Ovary (tissue), 9 donors: Measurements from ENCODE around the gene FOSL1. TPM values are rescaled to one million over a fixed set of nuclear protein-coding genes. Genes with fewer than 3 reads are reported as not detected.

Experiments used
- DNase-seq, 5 donors: peaks; one replicate each; pipeline ENCODE4 v3.0.0-alpha.2; 2019 to 2020
- H3K27ac ChIP-seq, 2 donors: fragments of 200-600 bp; one replicate each; pipeline versions ENCODE4 v1.5.1 to v1.8.0; 2019 to 2022
- H3K27me3 ChIP-seq: fragments of 200-600 bp; one replicate; pipeline ENCODE4 v1.8.0; 2022
- H3K36me3 ChIP-seq: fragments of 200-600 bp; sonication (generic); one replicate; pipeline ENCODE4 v1.5.1; 2019
- H3K4me1 ChIP-seq: one replicate; pipeline ENCODE4 v1.8.1; 2013; ENCODE audit warnings: mild to moderate bottlenecking, moderate library complexity; ENCODE audit not compliant: insufficient read depth
- H3K4me3 ChIP-seq: fragments of 200-600 bp; sonication (generic); one replicate; pipeline ENCODE4 v1.5.1; 2017
- H3K9me3 ChIP-seq, 2 donors: fragments of 200-600 bp in 1 of 2; sonication (generic) in 1 of 2; one replicate each; pipeline versions ENCODE4 v1.5.1 to v1.8.1; 2013 to 2019; ENCODE audit warnings: mild to moderate bottlenecking in 1 of 2, moderate library complexity in 1 of 2
- EP300 ChIP-seq: sonication (generic); formaldehyde crosslinking; IDR thresholded peaks from one replicate; pipeline ENCODE4 v1.6.1; 2017; ENCODE audit warnings: antibody characterized with exemption
- POLR2A ChIP-seq: fragments of 450-650 bp; IDR thresholded peaks from one replicate; pipeline ENCODE4 v1.6.1; 2017; ENCODE audit warnings: antibody characterized with exemption, mild to moderate bottlenecking, moderate library complexity
- WGBS, 3 donors: extraction: QIAGEN DNeasy Blood & Tissue Kit in 1 of 3; methylation state at CpG; one replicate each; pipeline versions ENCODE4 v1.1.5 to v1.1.7; 2013 to 2017; 5-methylcytosine and 5-hydroxymethylcytosine counted together
- intact Hi-C, 4 donors: fragments of 100-400 bp; cut with DNase I; formaldehyde crosslinking; loops; one replicate each; pipeline versions ENCODE4 v1.11.0 to v1.15.1; 2022 to 2023
- polyA plus RNA-seq, 2 donors: library from polyadenylated mRNA; stranded (reverse); fragments of 200-250 nt in 1 of 2; fragments of 350-450 nt in 1 of 2; fragmentation: Illumina TruSeq in 1 of 2; extraction: RNeasy Lipid Tissue Mini Kit (QIAGEN cat#74804) in 1 of 2; gene quantifications; one replicate each; pipeline ENCODE4 v1.2.3, GENCODE V29; 2013 to 2014
- total RNA-seq, 7 donors: library from RNA; depleted of rRNA in 2 of 7; stranded (reverse); fragments of >200 nt in 2 of 7; fragmentation: NEBNext Ultra II Directional in 3 of 7; extraction: Animal tissue kit (Norgen Biotek cat#: 25700) in 3 of 7; gene quantifications; one replicate each; pipeline versions ENCODE4 v1.1.0 to v1.2.4, GENCODE V29; 2016 to 2023
- TF ChIP-seq, protein P1 (sequence below), 3 donors: fragments of 450-650 bp in 2 of 3; fragments of 200-600 bp in 1 of 3; IDR thresholded peaks; one replicate each; pipeline versions ENCODE4 v1.5.1 to v1.8.0; 2016 to 2022; ENCODE audit warnings: antibody characterized with exemption in 3 of 3, mild to moderate bottlenecking in 1 of 3
- donor health status: DM: no; HTN: no; CAD: no; lungs with moderate emphysema.
- donor health status: DM: no; HTN: no; CAD: no.
- donor health status: Bipolar disorder and iron deficiency.
- donor health status: DM: yes; HTN: yes; CAD: no.
- donor health status: DM: no; HTN: no; CAD: no.
- donor health status: DM: yes; HTN: yes; CAD: no.

The FOSL1 gene
- total and polyA plus RNA-seq, 9 donors: 0.61 to 9.4 (median 1.0) TPM

DNA sequence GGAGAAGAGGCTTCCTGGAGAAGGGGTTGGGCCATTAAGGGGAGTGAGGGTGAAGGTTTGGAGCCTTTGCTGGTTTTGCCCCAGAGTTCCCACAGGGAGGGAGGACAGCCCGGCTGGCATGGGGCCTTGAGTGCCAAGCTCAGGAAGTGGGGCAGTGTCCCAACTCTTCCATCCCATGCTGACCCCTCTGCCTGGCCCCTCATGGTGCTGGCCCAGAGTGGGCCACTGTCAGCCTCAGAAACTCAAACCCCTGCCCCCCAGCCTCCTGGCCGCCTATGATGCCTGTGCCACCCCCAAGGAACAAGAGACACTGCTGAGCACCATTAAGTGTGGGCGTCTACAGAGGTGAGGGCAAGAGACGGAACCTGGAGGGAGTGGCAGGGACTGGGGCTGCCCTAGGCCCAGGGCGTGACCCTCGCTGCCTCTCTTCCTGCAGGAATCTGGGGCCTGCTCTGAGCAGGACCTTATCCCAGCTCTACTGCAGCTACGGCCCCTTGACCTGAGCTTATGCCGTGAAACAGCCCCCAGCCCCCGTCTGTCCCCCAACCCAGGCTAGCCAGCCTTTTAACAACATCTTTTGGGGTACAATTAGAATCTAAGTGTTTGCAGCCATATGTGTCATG is 34.5 kb downstream of the FOSL1 start:
- Histone ChIP-seq H3K9me3 (no peaks in the 10 kb centered on the region), H3K36me3 (no peaks in the 10 kb centered on the region), H3K4me3 (no peak overlapping the region), H3K27me3 (no peaks in the 10 kb centered on the region), H3K4me1 (no peaks in the 10 kb centered on the region), H3K27ac (no peak overlapping the region)
- 62 to 75% (median 72%) methylated on average over 9 of the region's 9 CpGs for WGBS, 3 donors
- TF ChIP-seq EP300: no peak
- intact Hi-C loops: no loop called here
- DNase-seq: peak in 3 of 5 donors; percentile 20 to 28 (median 23)

DNA sequence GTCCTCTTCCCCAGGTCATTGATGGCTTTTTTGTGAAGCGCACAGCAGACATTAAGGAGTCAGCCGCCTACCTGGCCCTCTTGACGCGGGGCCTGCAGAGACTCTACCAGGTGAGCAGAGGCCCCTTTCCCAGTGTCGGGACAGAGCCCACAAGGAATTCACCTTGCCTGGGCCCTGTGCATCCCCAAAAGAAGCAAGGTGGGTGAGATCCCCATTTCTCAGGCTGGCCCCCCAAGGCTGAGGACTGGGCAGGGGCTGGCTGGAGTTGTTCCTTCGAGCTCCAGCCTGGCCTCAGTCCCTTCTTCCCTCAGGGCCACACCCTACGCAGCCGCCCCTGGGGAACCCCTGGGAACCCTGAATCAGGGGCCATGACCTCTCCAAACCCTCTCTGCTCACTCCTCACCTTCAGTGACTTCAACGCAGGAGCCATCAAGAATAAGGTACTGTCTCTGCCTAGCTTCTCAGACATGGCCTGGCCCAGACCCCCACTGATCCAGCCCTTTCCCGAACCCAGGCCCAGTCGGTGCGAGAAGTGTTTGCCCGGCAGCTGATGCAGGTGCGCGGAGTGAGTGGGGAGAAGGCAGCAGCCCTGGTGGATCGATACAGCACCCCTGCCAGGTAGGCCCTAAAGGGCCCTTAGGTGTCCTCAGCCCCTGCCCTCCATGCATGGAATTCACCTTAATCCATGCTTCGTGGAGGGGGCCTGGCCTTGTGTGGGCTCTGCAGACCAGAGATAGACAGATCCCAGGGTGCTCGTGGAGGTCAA is 35.3 kb downstream of the FOSL1 start:
- TF ChIP-seq, protein P1, sequence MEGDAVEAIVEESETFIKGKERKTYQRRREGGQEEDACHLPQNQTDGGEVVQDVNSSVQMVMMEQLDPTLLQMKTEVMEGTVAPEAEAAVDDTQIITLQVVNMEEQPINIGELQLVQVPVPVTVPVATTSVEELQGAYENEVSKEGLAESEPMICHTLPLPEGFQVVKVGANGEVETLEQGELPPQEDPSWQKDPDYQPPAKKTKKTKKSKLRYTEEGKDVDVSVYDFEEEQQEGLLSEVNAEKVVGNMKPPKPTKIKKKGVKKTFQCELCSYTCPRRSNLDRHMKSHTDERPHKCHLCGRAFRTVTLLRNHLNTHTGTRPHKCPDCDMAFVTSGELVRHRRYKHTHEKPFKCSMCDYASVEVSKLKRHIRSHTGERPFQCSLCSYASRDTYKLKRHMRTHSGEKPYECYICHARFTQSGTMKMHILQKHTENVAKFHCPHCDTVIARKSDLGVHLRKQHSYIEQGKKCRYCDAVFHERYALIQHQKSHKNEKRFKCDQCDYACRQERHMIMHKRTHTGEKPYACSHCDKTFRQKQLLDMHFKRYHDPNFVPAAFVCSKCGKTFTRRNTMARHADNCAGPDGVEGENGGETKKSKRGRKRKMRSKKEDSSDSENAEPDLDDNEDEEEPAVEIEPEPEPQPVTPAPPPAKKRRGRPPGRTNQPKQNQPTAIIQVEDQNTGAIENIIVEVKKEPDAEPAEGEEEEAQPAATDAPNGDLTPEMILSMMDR (IDR thresholded peaks at IDR 0.05): no peak
- TF ChIP-seq POLR2A (no peak), EP300 (no peak)
- Histone ChIP-seq H3K27ac (no peak overlapping the region), H3K4me3 (no peak overlapping the region), H3K4me1 (no peaks in the 10 kb centered on the region), H3K9me3 (no peaks in the 10 kb centered on the region), H3K36me3 (no peaks in the 10 kb centered on the region), H3K27me3 (no peaks in the 10 kb centered on the region)
- DNase-seq: peak in 4 of 5 donors; percentile 11 to 26 (median 24)
- intact Hi-C loops: no loop called here
- WGBS, 3 donors: 69 to 80% (median 77%) methylated on average over 18 of the region's 18 CpGs

DNA sequence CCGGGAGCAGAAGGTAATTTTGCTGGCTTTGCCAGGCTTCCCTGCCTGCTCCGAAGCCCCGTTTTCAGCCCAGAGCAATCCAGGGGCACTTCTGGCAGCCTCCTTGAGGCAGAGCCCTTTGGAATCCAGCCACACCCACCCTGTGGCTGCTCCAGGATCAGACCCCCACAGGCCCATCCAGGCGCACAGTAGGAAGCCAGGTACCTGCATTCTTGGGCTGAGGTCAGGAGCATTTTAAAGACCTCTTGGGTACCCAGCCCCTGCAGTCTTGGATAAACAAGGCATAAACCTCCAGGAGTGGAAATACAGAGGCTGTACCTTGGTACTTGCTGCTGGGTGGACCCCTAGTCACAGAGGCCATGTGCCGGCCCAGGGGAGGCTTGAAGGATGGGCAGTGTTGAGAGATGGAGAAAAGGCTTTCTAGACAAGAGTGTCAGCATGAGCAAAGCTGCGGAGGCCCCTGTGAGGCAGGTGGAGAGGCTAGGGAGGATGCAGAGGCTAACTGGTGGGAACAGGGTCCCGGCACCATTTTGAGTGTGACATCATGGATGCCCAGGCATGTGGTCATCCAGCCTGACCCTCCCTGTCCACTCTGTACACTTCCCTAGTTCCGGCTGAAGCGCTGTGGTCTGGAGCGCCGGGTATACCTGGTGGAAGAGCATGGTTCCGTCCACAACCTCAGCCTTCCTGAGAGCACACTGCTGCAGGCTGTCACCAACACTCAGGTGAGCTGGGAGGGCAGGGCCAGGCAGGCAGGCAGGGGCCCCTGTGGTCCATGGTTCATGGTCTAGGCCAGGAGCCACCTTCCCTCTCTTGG is 36.1 kb downstream of the FOSL1 start:
- Histone ChIP-seq H3K27ac (no peak overlapping the region), H3K4me1 (no peaks in the 10 kb centered on the region), H3K9me3 (no peaks in the 10 kb centered on the region), H3K27me3 (no peaks in the 10 kb centered on the region), H3K36me3 (no peaks in the 10 kb centered on the region), H3K4me3 (no peak overlapping the region)
- 76 to 79% (median 76%) methylated on average over 12 of the region's 12 CpGs for WGBS, 3 donors
- TF ChIP-seq, protein P1 (IDR thresholded peaks at IDR 0.05): no peak
- TF ChIP-seq POLR2A (no peak), EP300 (no peak)
- DNase-seq: peak in 4 of 5 donors; percentile 7 to 29 (median 24)
- intact Hi-C loops: no loop called here

DNA sequence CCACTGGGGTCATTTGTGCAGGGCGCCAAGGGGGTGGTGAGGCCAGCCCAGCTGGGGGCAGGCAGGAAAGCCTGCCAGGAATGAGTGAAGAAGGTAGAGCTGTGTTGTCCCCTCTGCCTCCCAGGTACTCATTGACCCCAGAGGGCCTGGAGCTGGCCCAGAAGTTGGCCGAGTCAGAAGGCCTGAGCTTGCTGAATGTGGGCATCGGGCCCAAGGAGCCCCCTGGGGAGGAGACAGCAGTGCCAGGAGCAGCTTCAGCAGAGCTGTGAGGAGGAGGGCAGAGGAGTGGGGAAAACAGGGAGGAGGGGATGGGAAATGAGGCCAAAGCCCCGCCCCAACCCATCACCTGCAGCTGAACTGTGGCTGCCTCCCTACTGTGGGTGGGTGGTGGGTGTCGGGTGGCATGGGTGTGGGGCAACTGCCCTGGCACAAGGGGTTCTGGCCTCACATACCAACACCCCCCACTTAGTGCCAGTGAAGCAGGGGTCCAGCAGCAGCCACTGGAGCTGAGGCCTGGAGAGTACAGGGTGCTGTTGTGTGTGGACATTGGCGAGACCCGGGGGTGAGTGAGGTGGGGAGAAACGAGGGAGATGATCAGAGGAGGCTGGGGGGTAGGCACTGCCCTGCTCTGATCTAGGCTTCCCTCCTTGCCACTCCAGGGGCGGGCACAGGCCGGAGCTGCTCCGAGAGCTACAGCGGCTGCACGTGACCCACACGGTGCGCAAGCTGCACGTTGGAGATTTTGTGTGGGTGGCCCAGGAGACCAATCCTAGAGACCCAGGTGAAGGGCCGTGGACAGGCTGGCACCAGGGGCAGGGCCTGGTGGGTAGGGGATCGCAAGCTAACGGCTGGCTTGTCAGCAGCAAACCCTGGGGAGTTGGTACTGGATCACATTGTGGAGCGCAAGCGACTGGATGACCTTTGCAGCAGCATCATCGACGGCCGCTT is 37.0 kb downstream of the FOSL1 start:
- Histone ChIP-seq H3K4me3 (no peak overlapping the region), H3K27ac (no peak overlapping the region), H3K36me3 (no peaks in the 10 kb centered on the region), H3K4me1 (no peaks in the 10 kb centered on the region), H3K9me3 (no peaks in the 10 kb centered on the region), H3K27me3 (no peaks in the 10 kb centered on the region)
- DNase-seq: peak in 3 of 5 donors; percentile 23 to 51 (median 29)
- intact Hi-C loops: no loop called here
- 79 to 82% (median 81%) methylated on average over 24 of the region's 24 CpGs for WGBS, 3 donors
- TF ChIP-seq POLR2A: no peak
- no peak for TF ChIP-seq EP300
- TF ChIP-seq, protein P1 (IDR thresholded peaks at IDR 0.05): no peak
